MM.1S (cell line): Measurements from ENCODE around the gene ACVR1.

Experiments
- DNase-seq: peaks from one replicate; pipeline ENCODE4 v3.0.0-alpha.2; 2015
- H2AFZ ChIP-seq: fragments of 300-600 bp; sonication (generic); 2 replicates; pipeline ENCODE4 v1.6.0; 2016; ENCODE audit warnings: antibody characterized with exemption, low read length
- H3F3A ChIP-seq: fragments of 300-600 bp; sonication (generic); 2 replicates; pipeline ENCODE4 v1.6.1; 2016; ENCODE audit warnings: mild to moderate bottlenecking, antibody characterized with exemption, low read length, moderate library complexity, mixed read lengths; ENCODE audit not compliant: insufficient read depth
- H3K27ac ChIP-seq: fragments of 300-600 bp; sonication (generic); 2 replicates; pipeline ENCODE4 v1.5.1; 2016; ENCODE audit warnings: mild to moderate bottlenecking, low read length
- H3K27me3 ChIP-seq: fragments of 300-600 bp; sonication (generic); replicated peaks from 2 replicates; pipeline ENCODE4 v1.6.0; 2016; ENCODE audit warnings: low read length; ENCODE audit not compliant: insufficient read depth
- H3K36me3 ChIP-seq: fragments of 300-600 bp; sonication (generic); replicated peaks from 2 replicates; pipeline ENCODE4 v1.6.1; 2016; ENCODE audit warnings: mild to moderate bottlenecking, low read length, mixed read lengths; ENCODE audit not compliant: insufficient read depth
- H3K4me1 ChIP-seq: fragments of 300-600 bp; sonication (generic); 2 replicates; pipeline ENCODE4 v1.6.1; 2016; ENCODE audit warnings: low read length, mixed read lengths
- H3K4me2 ChIP-seq: fragments of 300-600 bp; sonication (generic); 2 replicates; pipeline ENCODE4 v1.6.0; 2016; ENCODE audit warnings: low read depth, low read length
- H3K4me3 ChIP-seq: fragments of 300-600 bp; sonication (generic); 2 replicates; pipeline ENCODE4 v1.5.1; 2016; ENCODE audit warnings: low read length, mixed read lengths
- H3K79me2 ChIP-seq: fragments of 300-600 bp; sonication (generic); 2 replicates; pipeline ENCODE4 v1.6.1; 2016; ENCODE audit warnings: mixed run types, low read length, mixed read lengths
- H3K9ac ChIP-seq: fragments of 300-600 bp; sonication (generic); 2 replicates; pipeline ENCODE4 v1.6.1; 2016; ENCODE audit warnings: low read length, mixed read lengths
- H3K9me2 ChIP-seq: fragments of 300-600 bp; sonication (generic); replicated peaks from 2 replicates; pipeline ENCODE4 v1.6.1; 2016; ENCODE audit warnings: mild to moderate bottlenecking, low read length, mixed read lengths; ENCODE audit not compliant: insufficient read depth
- H3K9me3 ChIP-seq: fragments of 300-600 bp; sonication (generic); replicated peaks from 2 replicates; pipeline ENCODE4 v1.6.1; 2016; ENCODE audit warnings: mild to moderate bottlenecking, low read length, mixed read lengths; ENCODE audit not compliant: insufficient read depth
- H4K20me1 ChIP-seq: fragments of 300-600 bp; sonication (generic); 2 replicates; pipeline ENCODE4 v1.6.1; 2016; ENCODE audit warnings: mild to moderate bottlenecking, low read length, moderate library complexity, mixed read lengths; ENCODE audit not compliant: insufficient read depth
- CTCF ChIP-seq: fragments of 300-600 bp; sonication (generic); IDR thresholded peaks from 2 replicates; pipeline ENCODE4 v1.5.1; 2016; ENCODE audit warnings: antibody characterized with exemption, low read length, mixed read lengths
- EZH2 ChIP-seq: fragments of 300-600 bp; sonication (generic); optimal IDR thresholded peaks from 2 replicates; pipeline ENCODE3; 2017; ENCODE audit warnings: low read depth, mild to moderate bottlenecking, antibody characterized with exemption, low read length, mixed read lengths
- EZH2phosphoT487 ChIP-seq: fragments of 300-600 bp; sonication (generic); IDR thresholded peaks from 2 replicates; pipeline ENCODE4 v1.6.1; 2018; ENCODE audit warnings: antibody characterized with exemption, low read length

The ACVR1 gene

GRCh38 chr2:157821519-157822131 is 54.5 kb downstream of the ACVR1 start:
- Histone ChIP-seq H2AFZ (no peak overlapping the region), H3K4me1 (no peaks in the 10 kb centered on the region), H3K4me3 (no peak overlapping the region), H3K36me3 (no peaks in the 10 kb centered on the region), H3K4me2 (no peak overlapping the region), H3K9me3 (no peaks in the 10 kb centered on the region), H3K27me3 (no peaks in the 10 kb centered on the region), H3F3A (no peaks in the 10 kb centered on the region), H3K9me2 (no peaks in the 10 kb centered on the region), H4K20me1 (no peaks in the 10 kb centered on the region), H3K79me2 (no peaks in the 10 kb centered on the region), H3K9ac (no peak overlapping the region), H3K27ac (no peak overlapping the region)
- no peak for DNase-seq
- TF ChIP-seq EZH2: no peak
- no peak for TF ChIP-seq CTCF
- TF ChIP-seq EZH2phosphoT487: no peak

GRCh38 chr2:157820193-157820592 is 55.9 kb downstream of the ACVR1 start:
- no peak for TF ChIP-seq EZH2phosphoT487
- no peak for TF ChIP-seq CTCF
- TF ChIP-seq EZH2: no peak
- Histone ChIP-seq H3K4me2 (no peak overlapping the region), H3K4me1 (no peaks in the 10 kb centered on the region), H4K20me1 (no peaks in the 10 kb centered on the region), H3K27ac (no peak overlapping the region), H3K9ac (no peak overlapping the region), H2AFZ (no peak overlapping the region), H3K27me3 (no peaks in the 10 kb centered on the region), H3K79me2 (no peaks in the 10 kb centered on the region), H3K4me3 (no peak overlapping the region), H3F3A (no peaks in the 10 kb centered on the region), H3K9me3 (no peaks in the 10 kb centered on the region), H3K9me2 (no peaks in the 10 kb centered on the region), H3K36me3 (no peaks in the 10 kb centered on the region)
- DNase-seq: no peak

- H3K4me3 ChIP-seq: no peak overlapping the region
- H3K36me3 ChIP-seq: no peaks in the 10 kb centered on the region
- H3K9ac ChIP-seq: no peak overlapping the region
- no peak for DNase-seq
- H2AFZ ChIP-seq: no peak overlapping the region
- H3K9me3 ChIP-seq: no peaks in the 10 kb centered on the region
- no peaks in the 10 kb centered on the region for H3F3A ChIP-seq
- no peaks in the 10 kb centered on the region for H3K79me2 ChIP-seq
- H4K20me1 ChIP-seq: no peaks in the 10 kb centered on the region
- H3K4me1 ChIP-seq: no peaks in the 10 kb centered on the region
- H3K27ac ChIP-seq: no peak overlapping the region
- H3K27me3 ChIP-seq: no peaks in the 10 kb centered on the region
- no peaks in the 10 kb centered on the region for H3K9me2 ChIP-seq
- no peak overlapping the region for H3K4me2 ChIP-seq
- TF ChIP-seq EZH2: no peak
- no peak for TF ChIP-seq EZH2phosphoT487
Observed at GRCh38 chr2:157819761-157820160, 56.4 kb downstream of the ACVR1 start.

- no peaks in the 10 kb centered on the region for H3K9me2 ChIP-seq
- H3K4me1 ChIP-seq: no peaks in the 10 kb centered on the region
- DNase-seq: no peak
- no peak overlapping the region for H3K4me2 ChIP-seq
- no peak overlapping the region for H2AFZ ChIP-seq
- no peaks in the 10 kb centered on the region for H3K9me3 ChIP-seq
- no peak overlapping the region for H3K4me3 ChIP-seq
- no peak overlapping the region for H3K9ac ChIP-seq
- TF ChIP-seq EZH2: no peak
- TF ChIP-seq EZH2phosphoT487: no peak
- no peak for TF ChIP-seq CTCF
- H3K27ac ChIP-seq: no peak overlapping the region
- no peaks in the 10 kb centered on the region for H3K79me2 ChIP-seq
- no peaks in the 10 kb centered on the region for H3K36me3 ChIP-seq
- no peaks in the 10 kb centered on the region for H3K27me3 ChIP-seq
- H4K20me1 ChIP-seq: no peaks in the 10 kb centered on the region
- no peaks in the 10 kb centered on the region for H3F3A ChIP-seq
Observed at GRCh38 chr2:157818227-157818626, 57.9 kb downstream of the ACVR1 start.
